H1 (cell line): ENCODE results near the gene NFKB1. TPM values are rescaled to one million over a fixed set of nuclear protein-coding genes. Genes with fewer than 3 reads are reported as not detected.

ENCODE experiments used
- CTCF ChIA-PET: fragments of 300-600 bp; sonication (Branson Sonifier 250); formaldehyde crosslinking; loops from one replicate; lab custom pipeline; 2021; ENCODE audit not compliant: partially characterized antibody; lab: Charles Lee
- POLR2A ChIA-PET: fragments of 300-600 bp; sonication (Branson Sonifier 250); formaldehyde crosslinking; loops from one replicate; lab custom pipeline; 2021; ENCODE audit warnings: inconsistent platforms; ENCODE audit not compliant: partially characterized antibody; lab: Charles Lee
- DNase-seq, 2 experiments: peaks; one replicate each; pipeline versions ENCODE4 v3.0.0 to v3.0.0-alpha.2; 2010 to 2022; ENCODE audit warnings: low spot score in 2 of 2, low read depth in 1 of 2, mixed read lengths in 1 of 2
- FAIRE-seq: peaks from 2 replicates; lab custom pipeline; 2011; peaks lifted over from hg19 to GRCh38; lab: Jason Lieb, UNC
- H2AFZ ChIP-seq: 2 replicates; pipeline ENCODE4 v1.8.1; 2012; ENCODE audit warnings: low read length, inconsistent platforms
- H2AK5ac ChIP-seq: 2 replicates; pipeline ENCODE4 v1.6.1; 2013; ENCODE audit warnings: low read depth, low read length
- H2BK120ac ChIP-seq: replicated peaks from 2 replicates; pipeline ENCODE3; 2013; ENCODE audit warnings: low read depth, low read length, inconsistent platforms
- H2BK12ac ChIP-seq: 2 replicates; pipeline ENCODE4 v1.6.1; 2013; ENCODE audit warnings: low read depth, low read length
- H2BK15ac ChIP-seq: 2 replicates; pipeline ENCODE4 v1.6.1; 2013; ENCODE audit warnings: low read length
- H2BK20ac ChIP-seq: 2 replicates; pipeline ENCODE4 v1.6.1; 2013; ENCODE audit warnings: low read length
- H2BK5ac ChIP-seq: 2 replicates; pipeline ENCODE4 v1.6.1; 2013; ENCODE audit warnings: low read depth, low read length
- H3K14ac ChIP-seq: 2 replicates; pipeline ENCODE4 v1.6.1; 2013; ENCODE audit warnings: inconsistent platforms; ENCODE audit not compliant: insufficient read length
- H3K18ac ChIP-seq: 2 replicates; pipeline ENCODE4 v1.6.1; 2013; ENCODE audit warnings: low read length; ENCODE audit errors: extremely low read depth
- H3K23ac ChIP-seq: 2 replicates; pipeline ENCODE4 v1.6.1; 2013; ENCODE audit warnings: inconsistent platforms; ENCODE audit not compliant: insufficient read length
- H3K23me2 ChIP-seq: 2 replicates; pipeline ENCODE4 v1.6.1; 2013; ENCODE audit warnings: low read depth, low read length
- H3K27ac ChIP-seq: 2 replicates; pipeline ENCODE4 v1.6.1; 2011; ENCODE audit warnings: low read depth, low read length, inconsistent platforms
- H3K27me3 ChIP-seq, 4 experiments: replicated peaks in 1 of 4; 1 replicate in 1 of 4; 2 replicates in 3 of 4; pipeline versions ENCODE4 v1.6.1 to v1.8.1; 2011 to 2013; ENCODE audit warnings: low read length in 3 of 4, mild to moderate bottlenecking in 3 of 4, inconsistent platforms in 2 of 4, mixed read lengths in 2 of 4, moderate library complexity in 1 of 4; ENCODE audit not compliant: control insufficient read depth in 3 of 4, insufficient read depth in 3 of 4; ENCODE audit errors: extremely low read depth in 1 of 4
- H3K36me3 ChIP-seq, 4 experiments: 2 replicates each; pipeline versions ENCODE4 v1.6.1 to v1.8.1; 2011 to 2013; ENCODE audit warnings: mild to moderate bottlenecking in 4 of 4, low read length in 3 of 4, moderate library complexity in 2 of 4, control low read depth in 1 of 4, inconsistent platforms in 1 of 4; ENCODE audit not compliant: insufficient read depth in 4 of 4, control insufficient read depth in 2 of 4
- H3K4ac ChIP-seq: replicated peaks from 2 replicates; pipeline ENCODE3; 2013; ENCODE audit warnings: low read length, low read depth, mixed read lengths, inconsistent platforms; ENCODE audit not compliant: insufficient read length
- H3K4me1 ChIP-seq, 4 experiments: replicated peaks in 1 of 4; 1 replicate in 1 of 4; 2 replicates in 3 of 4; pipeline versions ENCODE4 v1.6.1 to v1.8.1; 2011 to 2013; ENCODE audit warnings: low read length in 3 of 4, inconsistent platforms in 2 of 4, mixed read lengths in 1 of 4; ENCODE audit not compliant: insufficient read depth in 4 of 4, control insufficient read depth in 3 of 4
- H3K4me2 ChIP-seq, 2 experiments: 2 replicates each; pipeline versions ENCODE4 v1.6.1 to v1.8.1; 2011 to 2013; ENCODE audit warnings: low read depth in 2 of 2, low read length in 2 of 2, control low read depth in 1 of 2, inconsistent platforms in 1 of 2, mild to moderate bottlenecking in 1 of 2; ENCODE audit not compliant: insufficient read depth in 1 of 2
- H3K4me3 ChIP-seq, 4 experiments: fragments of 200-600, 300-600 bp in 1 of 4; sonication (generic), shearing (Covaris generic), sonication (Bioruptor Twin) in 1 of 4; 2 replicates each; pipeline versions ENCODE4 v1.5.1 to v1.8.1; 2011 to 2016; ENCODE audit warnings: low read length in 4 of 4, low read depth in 3 of 4, control low read depth in 2 of 4, inconsistent platforms in 2 of 4, mild to moderate bottlenecking in 2 of 4, mixed read lengths in 1 of 4, moderate library complexity in 1 of 4; ENCODE audit not compliant: insufficient read depth in 2 of 4; ENCODE audit errors: extremely low read depth in 1 of 4
- H3K56ac ChIP-seq: replicated peaks from 2 replicates; pipeline ENCODE3; 2013; ENCODE audit warnings: low read depth, mild to moderate bottlenecking, mixed read lengths, low read length, inconsistent platforms; ENCODE audit not compliant: insufficient read length
- H3K79me1 ChIP-seq: 2 replicates; pipeline ENCODE4 v1.6.1; 2013; ENCODE audit warnings: low read depth, low read length, control low read depth
- H3K79me2 ChIP-seq, 2 experiments: 2 replicates each; pipeline versions ENCODE4 v1.6.1 to v1.8.1; 2012 to 2013; ENCODE audit warnings: low read length in 2 of 2, mild to moderate bottlenecking in 2 of 2, inconsistent platforms in 1 of 2; ENCODE audit not compliant: insufficient read depth in 2 of 2, control insufficient read depth in 1 of 2
- H3K9ac ChIP-seq, 4 experiments: replicated peaks in 1 of 4; 1 replicate in 1 of 4; 2 replicates in 3 of 4; pipeline versions ENCODE4 v1.6.1 to v1.8.1; 2011 to 2013; ENCODE audit warnings: low read depth in 3 of 4, low read length in 3 of 4, control low read depth in 2 of 4, mild to moderate bottlenecking in 2 of 4, moderate library complexity in 2 of 4, inconsistent platforms in 1 of 4; ENCODE audit errors: extremely low read depth in 1 of 4
- H3K9me3 ChIP-seq, 2 experiments: 2 replicates each; pipeline versions ENCODE4 v1.6.1 to v1.8.1; 2012 to 2013; ENCODE audit warnings: mild to moderate bottlenecking in 2 of 2, moderate library complexity in 2 of 2, control low read depth in 1 of 2, inconsistent platforms in 1 of 2, low read depth in 1 of 2, low read length in 1 of 2, mixed read lengths in 1 of 2; ENCODE audit not compliant: insufficient read depth in 2 of 2
- H4K20me1 ChIP-seq, 2 experiments: replicated peaks in 1 of 2; 2 replicates each; pipeline versions ENCODE3 to v1.8.1; 2011 to 2013; ENCODE audit warnings: inconsistent platforms in 2 of 2, low read length in 2 of 2, mild to moderate bottlenecking in 1 of 2; ENCODE audit not compliant: insufficient read depth in 2 of 2, control insufficient read depth in 1 of 2
- H4K5ac ChIP-seq: 2 replicates; pipeline ENCODE4 v1.6.1; 2013; ENCODE audit warnings: low read length, low read depth, mixed read lengths, inconsistent platforms; ENCODE audit not compliant: insufficient read length
- H4K8ac ChIP-seq: 2 replicates; pipeline ENCODE4 v1.8.0; 2013; ENCODE audit warnings: mild to moderate bottlenecking, moderate library complexity, low read length, inconsistent platforms; ENCODE audit not compliant: insufficient read depth; ENCODE audit errors: extremely low read depth
- H4K91ac ChIP-seq: replicated peaks from 2 replicates; pipeline ENCODE3; 2013; ENCODE audit warnings: low read length, mixed read lengths, inconsistent platforms; ENCODE audit not compliant: insufficient read length
- CHD2 ChIP-seq: IDR thresholded peaks from 2 replicates; pipeline ENCODE4 v1.6.1; 2012; ENCODE audit warnings: low read length, improper control_type of control experiment
- EGR1 ChIP-seq: IDR thresholded peaks from 2 replicates; pipeline ENCODE4 v1.6.1; 2011; ENCODE audit warnings: low read depth, low read length, borderline replicate concordance
- FOSL1 ChIP-seq: IDR thresholded peaks from 2 replicates; pipeline ENCODE4 v1.6.1; 2011; ENCODE audit warnings: mild to moderate bottlenecking, low read depth, low read length, moderate library complexity; ENCODE audit not compliant: insufficient read depth
- HDAC2 ChIP-seq, 2 experiments: fragments of 300-600 bp in 1 of 2; sonication (generic) in 1 of 2; IDR thresholded peaks; 2 replicates each; pipeline ENCODE4 v1.6.1; 2011 to 2012; ENCODE audit warnings: low read depth in 2 of 2, low read length in 2 of 2, mild to moderate bottlenecking in 2 of 2, moderate library complexity in 2 of 2, borderline replicate concordance in 1 of 2, inconsistent platforms in 1 of 2
- KDM5A ChIP-seq: fragments of 200-600 bp; IDR thresholded peaks from 2 replicates; pipeline ENCODE4 v1.7.1; 2012; ENCODE audit warnings: mild to moderate bottlenecking, low read length, inconsistent platforms, mixed read lengths
- MAX ChIP-seq: IDR thresholded peaks from 2 replicates; pipeline ENCODE4 v1.6.1; 2012; ENCODE audit warnings: inconsistent platforms
- NRF1 ChIP-seq: IDR thresholded peaks from 2 replicates; pipeline ENCODE4 v1.6.1; 2011; ENCODE audit warnings: mild to moderate bottlenecking, low read depth, low read length, improper control_type of control experiment
- POLR2A ChIP-seq, 2 experiments: IDR thresholded peaks; 1 replicate in 1 of 2; 2 replicates in 1 of 2; pipeline ENCODE4 v1.6.1; 2011; ENCODE audit warnings: low read depth in 2 of 2, low read length in 2 of 2, mild to moderate bottlenecking in 2 of 2; ENCODE audit errors: control extremely low read depth in 1 of 2
- POU5F1 ChIP-seq: IDR thresholded peaks from 2 replicates; pipeline ENCODE4 v1.6.1; 2011; ENCODE audit warnings: low read depth, mild to moderate bottlenecking, low read length, moderate library complexity
- RBBP5 ChIP-seq: IDR thresholded peaks from 2 replicates; pipeline ENCODE4 v1.7.1; 2012; ENCODE audit warnings: low read depth, mild to moderate bottlenecking, inconsistent platforms, low read length, moderate library complexity, borderline replicate concordance
- TAF1 ChIP-seq: IDR thresholded peaks from 2 replicates; pipeline ENCODE4 v1.6.1; 2011; ENCODE audit warnings: mild to moderate bottlenecking, low read depth, low read length
- TAF7 ChIP-seq: optimal IDR thresholded peaks from 2 replicates; pipeline ENCODE3; 2011; ENCODE audit warnings: low read depth, mild to moderate bottlenecking, inconsistent platforms, low read length, moderate library complexity, borderline replicate concordance
- TBP ChIP-seq: IDR thresholded peaks from 2 replicates; pipeline ENCODE4 v1.6.1; 2011; ENCODE audit warnings: low read depth, low read length, improper control_type of control experiment
- TEAD4 ChIP-seq: IDR thresholded peaks from 2 replicates; pipeline ENCODE4 v1.6.1; 2012; ENCODE audit warnings: low read depth, low read length, inconsistent platforms, mixed read lengths
- WGBS, 2 experiments: shearing (Covaris generic) in 1 of 2; methylation state at CpG; one replicate each; pipeline versions ENCODE4 v1.1.6 to v1.1.7; 2013 to 2015; ENCODE audit warnings: low lambda C conversion rate in 2 of 2, mixed read lengths in 2 of 2, inconsistent platforms in 1 of 2, low coverage in 1 of 2, missing lambda C conversion rate in 1 of 2; ENCODE audit not compliant: insufficient replicate concordance in 2 of 2, insufficient coverage in 1 of 2, insufficient read length in 1 of 2; ENCODE audit errors: extremely low coverage in 1 of 2, missing lambda C conversion rate in 1 of 2; 5-methylcytosine and 5-hydroxymethylcytosine counted together
- polyA plus RNA-seq, 7 experiments: library from polyadenylated mRNA; depleted of rRNA in 3 of 7; stranded (reverse) in 5 of 7; unstranded in 2 of 7; fragments of >200 nt in 5 of 7; fragments of 200-250 nt in 2 of 7; gene quantifications; 1 replicate in 5 of 7; 2 replicates in 1 of 7; 4 replicates in 1 of 7; pipeline versions ENCODE4 v1.2.1 to v1.2.3, GENCODE V29; 2011 to 2013; ENCODE audit warnings: missing spikeins in 2 of 7, mixed read lengths in 2 of 7
- total RNA-seq: library from RNA; stranded (reverse); fragmentation: NEBNext Ultra II Directional; extraction: Animal tissue kit (Norgen Biotek cat#: 25700); gene quantifications from 2 replicates; pipeline ENCODE4 v1.2.1, GENCODE V29; 2021
- TF ChIP-seq, protein P1 (sequence below): IDR thresholded peaks from 2 replicates; pipeline ENCODE4 v1.6.1; 2011; ENCODE audit warnings: low read depth, mild to moderate bottlenecking, low read length; ENCODE audit not compliant: insufficient read depth

NFKB1 gene
- total and polyA plus RNA-seq, 2 of the 8 experiments (the other 6 are each of a cell fraction or from before 2014, with no cell fraction given): 2.9 to 6.8 TPM

GRCh38 chr4:102569200-102569599 is 68.0 kb downstream of the NFKB1 start:
- FAIRE-seq: no peak
- WGBS, 2 experiments: 92% methylated on average over 2 of the region's 2 CpGs; no CpG with 5 or more reads in 1 of the 2 experiments
- TF ChIP-seq, protein P1, sequence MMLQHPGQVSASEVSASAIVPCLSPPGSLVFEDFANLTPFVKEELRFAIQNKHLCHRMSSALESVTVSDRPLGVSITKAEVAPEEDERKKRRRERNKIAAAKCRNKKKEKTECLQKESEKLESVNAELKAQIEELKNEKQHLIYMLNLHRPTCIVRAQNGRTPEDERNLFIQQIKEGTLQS: no peak
- TF ChIP-seq FOSL1 (no peak), TAF1 (no peak), POLR2A (IDR thresholded peaks at IDR 0.05; ENCODE audit: control extremely low read depth in 1 of 2, low read depth in 2 of 2, low read length in 2 of 2) (no peak), HDAC2 (IDR thresholded peaks at IDR 0.05; ENCODE audit: borderline replicate concordance in 1 of 2, low read depth in 2 of 2, low read length in 2 of 2) (no peak), RBBP5 (no peak), KDM5A (no peak), TAF7 (no peak), TEAD4 (no peak), POU5F1 (no peak), NRF1 (no peak), TBP (no peak), MAX (no peak), CHD2 (no peak), EGR1 (no peak)

More at GRCh38 chr4:102569200-102569599, 68.0 kb downstream of the NFKB1 start:
- Histone ChIP-seq H3K4me3 (no peak overlapping the region), H2BK20ac (no peak overlapping the region), H2BK12ac (no peak overlapping the region), H3K56ac (no peak overlapping the region), H3K14ac (no peak overlapping the region), H3K18ac (no peak overlapping the region), H3K27me3 (no peaks in the 10 kb centered on the region), H3K9ac (no peak overlapping the region), H2BK120ac (no peak overlapping the region), H2BK5ac (no peak overlapping the region), H3K36me3 (no peaks in the 10 kb centered on the region; a peak in 1 of 8 replicates), H3K4me2 (no peak overlapping the region), H3K23ac (no peak overlapping the region), H3K27ac (no peak overlapping the region), H3K79me1 (no peaks in the 10 kb centered on the region), H2BK15ac (no peak overlapping the region), H3K79me2 (no peaks in the 10 kb centered on the region), H2AFZ (no peak overlapping the region), H3K4me1 (no peaks in the 10 kb centered on the region), H3K4ac (no peak overlapping the region), H2AK5ac (no peak overlapping the region), H4K91ac (no peak overlapping the region), H4K8ac (no peak overlapping the region), H3K23me2 (no peaks in the 10 kb centered on the region), H4K20me1 (no peaks in the 10 kb centered on the region), H3K9me3 (no peaks in the 10 kb centered on the region), H4K5ac (no peak overlapping the region)
- no peak for DNase-seq
- ChIA-PET POLR2A (no interaction called here), CTCF (interaction anchor here (0.6 to 1.7 kb wide), 3 partner anchors 121 to 522 kb away, joined by 3 to 5 read pairs (median 3); no protein-coding TSS in a partner anchor)
